ENCODE data around the gene CXCL12.

- TF ChIP-seq CTCF (IDR thresholded peaks at IDR 0.05; ENCODE audit: insufficient read depth, low read length) (no peak), POLR2AphosphoS5 (IDR thresholded peaks at IDR 0.05; ENCODE audit: low read depth) (no peak), REST (IDR thresholded peaks at IDR 0.05; ENCODE audit: insufficient replicate concordance, low read depth) (no peak)
Observed at GRCh38 chr10:44334621-44335184, 50.2 kb downstream of the CXCL12 start.
